Right renal pelvis (tissue), 4 donors: ENCODE data around the gene TAB2. TPM values are rescaled to one million over a fixed set of nuclear protein-coding genes. Genes with fewer than 3 reads are reported as not detected.

Source experiments
- DNase-seq, 4 donors: peaks; one replicate each; pipeline ENCODE4 v3.0.0-alpha.2; 2013; ENCODE audit warnings: low read depth in 4 of 4, low spot score in 3 of 4, missing footprints in 1 of 4
- polyA plus RNA-seq, 4 donors: library from polyadenylated mRNA; unstranded; fragments of 120-200 nt; gene quantifications; one replicate each; pipeline ENCODE4 v1.2.1, GENCODE V29; 2013; ENCODE audit not compliant: insufficient read length in 4 of 4

TAB2 gene
- polyA plus RNA-seq, 4 donors: 82.9 to 110 (median 104) TPM

GRCh38 chr6:149365197-149365596 is 47.7 kb downstream of the TAB2 start:
- DNase-seq: no peak

- DNase-seq: no peak
These were observed 48.9 kb downstream of the TAB2 start for GRCh38 chr6:149366267-149366921.

GRCh38 chr6:149368065-149368464 is 50.6 kb downstream of the TAB2 start:
- DNase-seq: no peak

DNA sequence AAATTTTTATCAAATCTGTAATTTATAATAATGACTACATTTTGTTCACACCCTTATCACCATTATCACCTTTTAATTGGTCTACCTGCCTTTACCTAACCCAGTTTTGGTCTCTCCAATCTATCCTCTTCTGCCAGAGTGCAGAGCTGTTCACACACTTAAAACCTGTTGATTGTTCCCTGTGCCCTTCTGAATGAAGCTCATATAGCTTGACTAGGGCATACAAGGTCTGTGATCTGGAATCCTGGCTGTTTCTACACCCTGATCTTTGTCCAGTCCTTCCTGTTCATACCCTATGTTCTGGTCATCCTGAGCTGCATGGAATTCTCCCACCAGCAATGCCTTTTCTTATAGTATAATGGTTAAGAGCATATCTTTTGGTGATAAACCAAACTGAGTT is 53.6 kb downstream of the TAB2 start:
- no peak for DNase-seq

GRCh38 chr6:149372062-149372461 is 54.5 kb downstream of the TAB2 start:
- no peak for DNase-seq

DNA sequence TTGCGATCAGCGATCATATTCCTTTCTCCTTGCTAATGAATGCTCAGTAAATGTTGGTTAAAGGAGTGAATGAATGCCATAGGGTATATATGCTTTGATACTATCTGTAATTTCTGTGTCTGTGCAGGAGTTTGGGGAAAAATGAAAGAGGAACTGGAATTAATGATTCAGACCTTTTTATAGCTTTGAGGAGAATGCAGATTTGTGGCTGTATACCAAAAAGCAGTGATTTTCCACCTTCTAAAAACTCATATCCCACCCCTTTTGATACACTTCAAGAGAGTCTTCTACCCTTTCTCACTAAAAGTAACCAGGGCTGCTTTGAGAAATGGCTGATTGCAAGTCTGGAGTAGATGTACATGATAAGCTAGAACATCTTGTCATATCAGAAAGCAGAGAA is 56.0 kb downstream of the TAB2 start:
- no peak for DNase-seq

DNA sequence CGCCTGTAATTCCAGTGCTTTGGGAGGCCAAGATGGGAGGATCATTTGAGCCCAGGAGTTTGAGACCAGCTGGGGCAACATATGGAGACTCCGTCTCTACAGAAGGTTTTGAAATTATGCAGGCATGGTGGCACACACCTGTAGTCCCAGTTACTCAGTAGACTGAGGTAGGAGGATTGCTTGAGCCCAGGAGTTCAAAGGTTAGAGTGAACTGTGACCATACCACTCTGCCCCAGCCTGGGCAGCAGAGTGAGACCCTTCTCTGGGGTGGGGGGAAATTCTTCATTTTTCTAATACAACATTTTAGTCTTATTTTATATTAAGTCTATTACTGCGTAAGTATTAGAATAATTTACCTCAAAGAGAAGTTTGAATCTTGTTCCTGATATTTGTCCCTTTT is 62.5 kb downstream of the TAB2 start:
- no peak for DNase-seq

DNA sequence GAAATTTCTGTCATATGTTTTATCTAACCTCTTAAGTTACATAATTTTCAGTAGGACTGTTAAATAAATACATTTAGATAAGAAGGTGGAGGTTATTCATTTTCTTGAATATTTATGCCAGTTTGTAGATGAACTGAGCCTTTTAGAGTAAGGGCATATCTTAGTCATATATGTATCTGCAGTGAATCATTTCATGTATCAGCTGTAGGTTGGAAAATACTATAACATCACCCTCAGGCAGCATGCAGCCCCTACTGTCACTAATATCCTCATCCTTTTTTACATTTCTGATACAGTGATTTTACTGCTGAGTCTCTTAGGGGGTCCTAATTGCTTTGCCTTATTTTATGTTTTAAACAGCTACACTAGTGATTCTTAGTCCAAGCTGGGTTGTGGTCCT is 63.0 kb downstream of the TAB2 start:
- DNase-seq: no peak

GRCh38 chr6:149383371-149383770 is 65.9 kb downstream of the TAB2 start:
- no peak for DNase-seq

- DNase-seq: no peak
These were observed 67.0 kb downstream of the TAB2 start for GRCh38 chr6:149384464-149384863.

- no peak for DNase-seq
These were observed 68.6 kb downstream of the TAB2 start for GRCh38 chr6:149385998-149386646.

GRCh38 chr6:149387779-149388512 is 70.4 kb downstream of the TAB2 start:
- no peak for DNase-seq

DNA sequence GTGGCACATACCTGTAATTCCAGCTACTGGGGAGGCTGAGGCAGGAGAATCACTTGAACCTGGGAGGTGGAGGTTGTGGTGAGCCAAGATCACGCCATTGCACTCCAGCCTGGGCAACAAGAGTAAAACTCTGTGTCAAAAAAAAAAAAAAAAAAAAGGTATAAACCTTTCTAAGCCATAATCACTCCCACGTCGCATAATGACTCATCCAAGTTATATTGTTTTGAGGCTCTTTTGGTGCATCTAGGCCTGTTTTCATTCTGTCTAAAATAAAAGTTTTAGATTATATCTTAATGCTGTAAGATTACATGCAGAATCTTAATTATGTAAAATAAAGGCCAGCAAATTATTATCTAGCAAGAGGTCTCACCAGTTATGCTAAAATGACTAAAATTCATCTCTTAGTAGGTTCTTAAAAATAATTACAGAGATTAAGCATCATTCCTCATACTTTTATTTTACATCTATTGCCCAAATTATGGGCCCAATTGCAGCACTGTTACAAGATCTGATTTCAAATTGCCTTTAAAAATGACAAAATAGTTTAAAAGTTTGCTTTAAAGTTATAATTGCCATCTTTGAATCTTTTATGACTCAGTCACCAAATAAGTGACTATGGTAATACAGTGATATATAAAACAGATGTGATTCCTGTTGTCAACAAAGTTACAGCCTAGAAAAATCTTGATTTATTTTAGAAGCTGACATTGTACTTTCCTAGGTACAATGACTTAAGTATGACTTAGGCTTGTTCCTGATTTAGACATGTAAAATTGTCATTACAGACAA is 72.2 kb downstream of the TAB2 start:
- no peak for DNase-seq

GRCh38 chr6:149392093-149392492 is 74.6 kb downstream of the TAB2 start:
- DNase-seq: no peak

DNA sequence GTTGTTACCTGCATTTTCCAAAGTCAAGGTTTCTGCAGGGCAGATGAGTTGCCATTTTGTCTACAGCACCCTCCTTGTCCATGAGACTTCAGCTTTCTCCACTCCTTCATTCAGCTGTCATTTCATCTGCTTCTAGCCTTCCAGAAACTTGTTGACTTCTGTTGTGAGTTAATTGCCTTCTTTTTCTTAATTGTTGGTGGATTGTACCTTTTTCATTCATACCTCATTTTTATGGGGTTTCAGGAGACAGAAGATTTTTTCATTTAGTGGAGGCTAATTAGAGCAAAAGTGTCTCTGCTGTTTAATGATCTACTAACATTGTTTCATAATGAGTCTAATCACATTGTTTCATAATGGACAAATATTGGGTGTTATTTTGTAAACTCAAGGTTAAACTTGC is 75.0 kb downstream of the TAB2 start:
- DNase-seq: no peak

- no peak for DNase-seq
These were observed 75.6 kb downstream of the TAB2 start for GRCh38 chr6:149393002-149393679.

GRCh38 chr6:149395185-149395584 is 77.7 kb downstream of the TAB2 start:
- no peak for DNase-seq

DNA sequence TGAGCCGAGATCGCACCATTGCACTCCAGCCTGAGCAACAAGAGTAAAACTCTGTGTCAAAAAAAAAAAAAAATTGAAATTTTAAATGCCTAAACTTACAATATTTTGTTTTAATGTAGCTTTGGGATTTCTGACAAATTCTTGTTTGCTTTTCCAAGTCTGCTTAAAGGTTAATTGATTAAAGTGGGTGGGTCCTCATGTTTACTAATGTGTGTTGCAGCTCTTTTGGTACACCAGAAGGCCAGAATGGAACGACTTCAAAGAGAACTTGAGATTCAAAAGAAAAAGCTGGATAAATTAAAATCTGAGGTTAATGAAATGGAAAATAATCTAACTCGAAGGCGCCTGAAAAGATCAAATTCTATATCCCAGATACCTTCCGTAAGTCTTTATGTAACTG is 79.9 kb downstream of the TAB2 start:
- no peak for DNase-seq

- no peak for DNase-seq
These were observed 82.5 kb downstream of the TAB2 start, which contains the start of gene SUMO4 for GRCh38 chr6:149400050-149400449. Gene SUMO4 (plus strand): TSS chr6:149400262. CDS start chr6:149400392, 130 bp downstream.

DNA sequence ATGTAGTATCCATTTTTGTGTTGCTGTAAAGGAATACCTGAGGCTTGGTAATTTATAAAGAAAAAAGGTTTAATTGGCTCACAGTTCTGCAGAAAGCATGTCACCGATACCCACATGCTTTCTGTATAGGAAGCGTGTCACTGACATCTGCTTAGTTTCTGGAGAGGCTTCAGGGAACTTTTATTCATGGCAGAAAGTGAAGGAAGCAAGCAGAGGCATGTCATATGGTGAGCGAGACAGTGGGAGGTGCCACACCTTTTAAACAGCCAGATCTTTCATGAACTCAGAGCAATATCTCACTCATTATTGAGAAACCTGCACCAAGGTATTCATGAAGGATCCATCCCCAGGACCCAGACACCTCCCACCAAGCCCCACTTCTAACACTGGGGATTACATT is 86.0 kb downstream of the TAB2 start:
- DNase-seq: no peak
